HepG2 (cell line): ENCODE data around the gene MPPE1. TPM values are rescaled to one million over a fixed set of nuclear protein-coding genes. Genes with fewer than 3 reads are reported as not detected.

Experiments used
- ASH2L ChIP-seq: fragments of 300-600, 200-600 bp; sonication (generic); IDR thresholded peaks from 2 replicates; pipeline ENCODE4 v1.7.0; 2017; ENCODE audit warnings: low read depth, mild to moderate bottlenecking, moderate library complexity, mixed read lengths, low read length; ENCODE audit not compliant: insufficient read length
- CENPT ChIP-seq: sonication (generic); formaldehyde crosslinking; IDR thresholded peaks from 2 replicates; pipeline ENCODE4 v1.8.0; 2022; ENCODE audit warnings: low read depth, mild to moderate bottlenecking, moderate library complexity, missing genetic modification reagents
- FOXK1 ChIP-seq: sonication (generic); formaldehyde crosslinking; IDR thresholded peaks from 2 replicates; pipeline ENCODE4 v1.4.0; 2020; ENCODE audit warnings: low read depth, missing genetic modification reagents, borderline replicate concordance
- GPN1 ChIP-seq: sonication (generic); formaldehyde crosslinking; IDR thresholded peaks from 2 replicates; pipeline ENCODE4 v1.5.1; 2020; ENCODE audit warnings: missing genetic modification reagents, borderline replicate concordance
- NONO ChIP-seq, 2 experiments: fragments of 450-650 bp in 1 of 2; sonication (generic) in 1 of 2; formaldehyde crosslinking in 1 of 2; IDR thresholded peaks in 1 of 2; conservative IDR thresholded peaks in 1 of 2; 2 replicates each; pipeline versions ENCODE4 v1.6.1 to v1.8.0; 2017 to 2022; ENCODE audit warnings: mild to moderate bottlenecking in 1 of 2, missing genetic modification reagents in 1 of 2, moderate library complexity in 1 of 2
- SSRP1 ChIP-seq: IDR thresholded peaks from 2 replicates; pipeline ENCODE4 v1.6.1; 2016; ENCODE audit warnings: control low read depth
- TCF7L2 ChIP-seq: IDR thresholded peaks from 2 replicates; pipeline ENCODE4 v1.6.1; 2011; ENCODE audit warnings: mild to moderate bottlenecking, low read depth, low read length, moderate library complexity
- TFAP4 ChIP-seq: sonication (generic); IDR thresholded peaks from 2 replicates; pipeline ENCODE4 v1.6.1; 2016; ENCODE audit warnings: low read depth, borderline replicate concordance
- TSC22D2 ChIP-seq: sonication (generic); formaldehyde crosslinking; IDR thresholded peaks from 2 replicates; pipeline ENCODE4 v1.5.1; 2020; ENCODE audit warnings: missing genetic modification reagents, mild to moderate bottlenecking, borderline replicate concordance
- ZBTB43 ChIP-seq: sonication (generic); formaldehyde crosslinking; conservative IDR thresholded peaks from 2 replicates; pipeline ENCODE4 v1.4.0; 2020; ENCODE audit warnings: missing genetic modification reagents
- ZNF101 ChIP-seq: sonication (generic); formaldehyde crosslinking; IDR thresholded peaks from 2 replicates; pipeline ENCODE4 v1.4.0; 2020; ENCODE audit warnings: mild to moderate bottlenecking, low read depth, missing genetic modification reagents, borderline replicate concordance
- ZNF17 ChIP-seq: sonication (generic); formaldehyde crosslinking; IDR thresholded peaks from 2 replicates; pipeline ENCODE4 v1.5.0; 2020; ENCODE audit warnings: mild to moderate bottlenecking, missing genetic modification reagents
- ZNF18 ChIP-seq: sonication (generic); formaldehyde crosslinking; IDR thresholded peaks from 2 replicates; pipeline ENCODE4 v1.8.0; 2022; ENCODE audit warnings: mild to moderate bottlenecking, missing genetic modification reagents; ENCODE audit not compliant: insufficient replicate concordance
- ZNF768 ChIP-seq: sonication (generic); formaldehyde crosslinking; IDR thresholded peaks from 2 replicates; pipeline ENCODE4 v1.4.0; 2020; ENCODE audit warnings: missing genetic modification reagents
- polyA plus RNA-seq, 8 experiments: library from polyadenylated mRNA; depleted of rRNA in 3 of 8; stranded (reverse) in 7 of 8; unstranded in 1 of 8; fragments of >200 nt; fragmentation: Illumina TruSeq in 4 of 8; extraction: Trizol in 4 of 8; gene quantifications; 2 replicates each; pipeline versions ENCODE4 v1.2.1 to v1.2.3, GENCODE V29; 2011 to 2016; ENCODE audit warnings: low read depth in 4 of 8, missing spikeins in 1 of 8, mixed read lengths in 1 of 8; ENCODE audit not compliant: insufficient read depth in 1 of 8
- total RNA-seq, 5 experiments: library from RNA; depleted of rRNA; stranded (reverse); fragments of >200 nt; fragmentation: Illumina TruSeq; extraction: Trizol; gene quantifications; 2 replicates each; pipeline ENCODE4 v1.2.3, GENCODE V29; 2016; ENCODE audit warnings: low read depth in 1 of 5
- TF ChIP-seq, protein P1 (sequence below): sonication (generic); formaldehyde crosslinking; IDR thresholded peaks from 2 replicates; pipeline ENCODE4 v1.5.0; 2020; ENCODE audit warnings: mild to moderate bottlenecking, missing genetic modification reagents
- TF ChIP-seq, protein P2 (sequence below): sonication (generic); formaldehyde crosslinking; IDR thresholded peaks from 2 replicates; pipeline ENCODE4 v1.8.0; 2022; ENCODE audit warnings: low read depth, missing genetic modification reagents
- TF ChIP-seq, protein P3 (sequence below): sonication (generic); formaldehyde crosslinking; IDR thresholded peaks from 2 replicates; pipeline ENCODE4 v1.5.1; 2020; ENCODE audit warnings: mild to moderate bottlenecking, missing genetic modification reagents, borderline replicate concordance
- TF ChIP-seq, protein P4 (sequence below): sonication (generic); formaldehyde crosslinking; IDR thresholded peaks from 2 replicates; pipeline ENCODE4 v1.8.1; 2023; ENCODE audit warnings: mild to moderate bottlenecking, missing genetic modification reagents, borderline replicate concordance

The MPPE1 gene
- total and polyA plus RNA-seq, 2 of the 13 experiments (the other 11 are each of a cell fraction or from before 2014, with no cell fraction given): 9.6 to 11.9 TPM

GRCh38 chr18:11851146-11851805 is 56.8 kb downstream of the MPPE1 start, which contains the start of gene CHMP1B (continued):
- TF ChIP-seq, protein P1, sequence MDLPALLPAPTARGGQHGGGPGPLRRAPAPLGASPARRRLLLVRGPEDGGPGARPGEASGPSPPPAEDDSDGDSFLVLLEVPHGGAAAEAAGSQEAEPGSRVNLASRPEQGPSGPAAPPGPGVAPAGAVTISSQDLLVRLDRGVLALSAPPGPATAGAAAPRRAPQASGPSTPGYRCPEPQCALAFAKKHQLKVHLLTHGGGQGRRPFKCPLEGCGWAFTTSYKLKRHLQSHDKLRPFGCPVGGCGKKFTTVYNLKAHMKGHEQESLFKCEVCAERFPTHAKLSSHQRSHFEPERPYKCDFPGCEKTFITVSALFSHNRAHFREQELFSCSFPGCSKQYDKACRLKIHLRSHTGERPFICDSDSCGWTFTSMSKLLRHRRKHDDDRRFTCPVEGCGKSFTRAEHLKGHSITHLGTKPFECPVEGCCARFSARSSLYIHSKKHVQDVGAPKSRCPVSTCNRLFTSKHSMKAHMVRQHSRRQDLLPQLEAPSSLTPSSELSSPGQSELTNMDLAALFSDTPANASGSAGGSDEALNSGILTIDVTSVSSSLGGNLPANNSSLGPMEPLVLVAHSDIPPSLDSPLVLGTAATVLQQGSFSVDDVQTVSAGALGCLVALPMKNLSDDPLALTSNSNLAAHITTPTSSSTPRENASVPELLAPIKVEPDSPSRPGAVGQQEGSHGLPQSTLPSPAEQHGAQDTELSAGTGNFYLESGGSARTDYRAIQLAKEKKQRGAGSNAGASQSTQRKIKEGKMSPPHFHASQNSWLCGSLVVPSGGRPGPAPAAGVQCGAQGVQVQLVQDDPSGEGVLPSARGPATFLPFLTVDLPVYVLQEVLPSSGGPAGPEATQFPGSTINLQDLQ (CRISPR knock-in tag): peak; percentile 69; the same call in 1 of the 2 replicates
- TF ChIP-seq ZBTB43 (CRISPR knock-in tag): no peak
- TF ChIP-seq CENPT: peak; percentile 65; the same call in 1 of the 2 replicates
- TF ChIP-seq TCF7L2: no peak
- TF ChIP-seq ZNF18 (CRISPR knock-in tag): peak; percentile 25
- no peak for TF ChIP-seq NONO (IDR thresholded peaks at IDR 0.05)
- peak; percentile 56; the same call in 1 of the 2 replicates for TF ChIP-seq NONO (CRISPR knock-in tag; conservative IDR thresholded peaks at IDR 0.05)
- no peak for TF ChIP-seq GPN1 (CRISPR knock-in tag)
- TF ChIP-seq ZNF101 (CRISPR knock-in tag): no peak
- TF ChIP-seq ZNF17 (CRISPR knock-in tag): no peak
- TF ChIP-seq TSC22D2: peak; percentile 76; the same call in 1 of the 2 replicates
- peak; percentile 55; the same call in 1 of the 2 replicates for TF ChIP-seq TFAP4
- TF ChIP-seq, protein P2, sequence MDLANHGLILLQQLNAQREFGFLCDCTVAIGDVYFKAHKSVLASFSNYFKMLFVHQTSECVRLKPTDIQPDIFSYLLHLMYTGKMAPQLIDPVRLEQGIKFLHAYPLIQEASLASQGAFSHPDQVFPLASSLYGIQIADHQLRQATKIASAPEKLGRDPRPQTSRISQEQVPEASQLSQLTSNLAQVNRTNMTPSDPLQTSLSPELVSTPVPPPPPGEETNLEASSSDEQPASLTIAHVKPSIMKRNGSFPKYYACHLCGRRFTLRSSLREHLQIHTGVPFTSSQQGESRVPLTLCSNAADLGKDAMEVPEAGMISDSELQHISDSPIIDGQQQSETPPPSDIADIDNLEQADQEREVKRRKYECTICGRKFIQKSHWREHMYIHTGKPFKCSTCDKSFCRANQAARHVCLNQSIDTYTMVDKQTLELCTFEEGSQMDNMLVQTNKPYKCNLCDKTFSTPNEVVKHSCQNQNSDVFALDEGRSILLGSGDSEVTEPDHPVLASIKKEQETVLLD (CRISPR knock-in tag): peak; percentile 39; the same call in 1 of the 2 replicates
- TF ChIP-seq, protein P3, sequence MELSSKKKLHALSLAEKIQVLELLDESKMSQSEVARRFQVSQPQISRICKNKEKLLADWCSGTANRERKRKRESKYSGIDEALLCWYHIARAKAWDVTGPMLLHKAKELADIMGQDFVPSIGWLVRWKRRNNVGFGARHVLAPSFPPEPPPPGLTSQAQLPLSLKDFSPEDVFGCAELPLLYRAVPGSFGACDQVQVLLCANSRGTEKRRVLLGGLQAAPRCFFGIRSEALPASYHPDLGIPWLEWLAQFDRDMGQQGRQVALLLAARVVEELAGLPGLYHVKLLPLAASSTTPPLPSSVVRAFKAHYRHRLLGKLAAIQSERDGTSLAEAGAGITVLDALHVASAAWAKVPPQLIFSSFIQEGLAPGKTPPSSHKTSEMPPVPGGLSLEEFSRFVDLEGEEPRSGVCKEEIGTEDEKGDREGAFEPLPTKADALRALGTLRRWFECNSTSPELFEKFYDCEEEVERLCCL: no peak
- peak; percentile 88 for TF ChIP-seq ASH2L
- TF ChIP-seq, protein P4, sequence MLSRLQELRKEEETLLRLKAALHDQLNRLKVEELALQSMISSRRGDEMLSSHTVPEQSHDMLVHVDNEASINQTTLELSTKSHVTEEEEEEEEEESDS (CRISPR knock-in tag): no peak
- TF ChIP-seq SSRP1: peak; percentile 82; the same call in 1 of the 2 replicates
- TF ChIP-seq ZNF768 (CRISPR knock-in tag): peak; percentile 68
- TF ChIP-seq FOXK1 (CRISPR knock-in tag): peak; percentile 100
